H1 (cell line): ENCODE measurements around the gene DHX34. TPM values are rescaled to one million over a fixed set of nuclear protein-coding genes. Genes with fewer than 3 reads are reported as not detected.

Experiments
- BRCA1 ChIP-seq: IDR thresholded peaks from 2 replicates; pipeline ENCODE4 v1.6.1; 2012; ENCODE audit warnings: low read depth, low read length, improper control_type of control experiment
- CBX8 ChIP-seq: fragments of 300-800, 300-1000 bp; sonication (generic); IDR thresholded peaks from 2 replicates; pipeline ENCODE4 v1.7.1; 2016; ENCODE audit warnings: low read depth, low read length, borderline replicate concordance
- CHD7 ChIP-seq: fragments of 300-600 bp; sonication (generic); IDR thresholded peaks from 2 replicates; pipeline ENCODE4 v1.7.1; 2012; ENCODE audit warnings: low read length, moderate library complexity, mild to moderate bottlenecking, inconsistent platforms; ENCODE audit not compliant: insufficient replicate concordance
- KDM1A ChIP-seq: fragments of 200-600, 300-600 bp; sonication (generic); IDR thresholded peaks from 2 replicates; pipeline ENCODE4 v1.7.1; 2016; ENCODE audit warnings: mild to moderate bottlenecking, low read length, borderline replicate concordance
- NANOG ChIP-seq: IDR thresholded peaks from 2 replicates; pipeline ENCODE4 v1.6.1; 2011; ENCODE audit warnings: low read length, low read depth, mild to moderate bottlenecking, inconsistent platforms; ENCODE audit not compliant: insufficient read depth, poor library complexity, severe bottlenecking
- RNF2 ChIP-seq: fragments of 200-900, 300-1000 bp; sonication (generic); IDR thresholded peaks from 2 replicates; pipeline ENCODE4 v1.7.1; 2016; ENCODE audit warnings: borderline replicate concordance, low read depth, mild to moderate bottlenecking, antibody characterized with exemption, low read length; ENCODE audit not compliant: poor library complexity, severe bottlenecking; ENCODE audit errors: missing control alignments
- RXRA ChIP-seq: IDR thresholded peaks from 2 replicates; pipeline ENCODE4 v1.6.1; 2011; ENCODE audit warnings: low read depth, mild to moderate bottlenecking, low read length, moderate library complexity; ENCODE audit not compliant: insufficient read depth
- TAF1 ChIP-seq: IDR thresholded peaks from 2 replicates; pipeline ENCODE4 v1.6.1; 2011; ENCODE audit warnings: mild to moderate bottlenecking, low read depth, low read length
- TAF7 ChIP-seq: optimal IDR thresholded peaks from 2 replicates; pipeline ENCODE3; 2011; ENCODE audit warnings: low read depth, mild to moderate bottlenecking, inconsistent platforms, low read length, moderate library complexity, borderline replicate concordance
- TBP ChIP-seq: IDR thresholded peaks from 2 replicates; pipeline ENCODE4 v1.6.1; 2011; ENCODE audit warnings: low read depth, low read length, improper control_type of control experiment
- polyA plus RNA-seq, 7 experiments: library from polyadenylated mRNA; depleted of rRNA in 3 of 7; stranded (reverse) in 5 of 7; unstranded in 2 of 7; fragments of >200 nt in 5 of 7; fragments of 200-250 nt in 2 of 7; gene quantifications; 1 replicate in 5 of 7; 2 replicates in 1 of 7; 4 replicates in 1 of 7; pipeline versions ENCODE4 v1.2.1 to v1.2.3, GENCODE V29; 2011 to 2013; ENCODE audit warnings: missing spikeins in 2 of 7, mixed read lengths in 2 of 7
- total RNA-seq: library from RNA; stranded (reverse); fragmentation: NEBNext Ultra II Directional; extraction: Animal tissue kit (Norgen Biotek cat#: 25700); gene quantifications from 2 replicates; pipeline ENCODE4 v1.2.1, GENCODE V29; 2021

Gene DHX34
- total and polyA plus RNA-seq, 2 of the 8 experiments (the other 6 are each of a cell fraction or from before 2014, with no cell fraction given) = 17.5 to 24.3 TPM

- TF ChIP-seq CHD7 = no peak
- no peak for TF ChIP-seq RXRA
- no peak for TF ChIP-seq CBX8
- no peak for TF ChIP-seq KDM1A
- TF ChIP-seq RNF2 = no peak
- no peak for TF ChIP-seq BRCA1
- TF ChIP-seq NANOG = no peak
- TF ChIP-seq TAF7 = no peak
- TF ChIP-seq TBP = peak; percentile 44; the same call in 1 of the 2 replicates
- no peak for TF ChIP-seq TAF1
Measured at GRCh38 chr19:47430041-47430802, 81.1 kb downstream of the DHX34 start (continued).
